ENCODE data around the gene ZDHHC16. TPM values are rescaled to one million over a fixed set of nuclear protein-coding genes. Genes with fewer than 3 reads are reported as not detected.

ZDHHC16 gene
- total RNA-seq, 2 experiments from 2014 or later = 20.7 to 26.5 TPM

DNA sequence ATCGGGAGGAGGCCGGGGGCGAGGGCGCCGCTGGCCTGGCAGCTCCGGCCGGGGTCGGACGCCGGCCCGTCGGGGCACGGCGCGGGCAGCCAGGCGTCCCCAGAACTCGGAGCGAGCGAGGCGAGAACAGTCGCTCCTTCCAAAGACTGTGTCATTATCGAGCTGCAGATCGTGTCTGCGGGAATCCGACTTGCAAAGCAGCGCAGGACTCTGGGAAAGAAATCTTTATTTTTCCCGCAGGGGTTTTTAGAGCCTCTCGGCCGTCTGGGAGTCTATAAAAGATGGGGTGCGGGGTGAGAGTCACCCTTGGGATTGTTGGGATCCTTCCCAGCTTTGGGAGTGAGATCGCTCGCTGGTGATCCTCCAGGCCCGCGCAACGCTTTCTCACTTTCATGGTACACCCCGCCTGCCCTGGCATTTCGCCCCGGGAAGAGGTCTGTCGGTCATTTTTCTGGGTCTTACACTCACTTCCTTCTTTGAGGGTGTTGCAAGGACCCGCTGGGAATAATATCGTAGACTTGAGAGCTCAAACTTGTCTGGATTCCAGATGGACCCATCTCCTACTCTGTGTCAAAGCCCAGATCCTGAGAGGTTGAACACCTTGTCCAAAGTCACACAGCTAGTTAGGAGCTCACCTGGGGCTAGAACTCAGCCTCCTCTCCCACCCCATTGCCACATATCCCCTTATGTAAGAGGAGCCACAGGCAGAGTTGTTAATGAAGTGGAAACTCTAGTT, 53.8 kb downstream of the ZDHHC16 start:
- peaks cover 31% of the 10 kb centered on the region for H3K4me1 Mint-ChIP-seq (ENCODE audit: low read depth)
- H3K9me3 Mint-ChIP-seq = no peaks in the 10 kb centered on the region
- DNase-seq = no peak
- H3K4me3 Mint-ChIP-seq = peak overlapping the region; percentile 46
- CTCF ChIA-PET = interaction anchor here (0.6 to 2.1 kb wide), 4 partner anchors 32 to 54 kb away, joined by 4 to 6 read pairs (median 4); no protein-coding TSS in a partner anchor
- intact Hi-C loops (cut with micrococcal nuclease) = loop anchor here (5.0 kb wide), 1 partner anchor 912 kb away; the partner anchor contains the start of gene TM9SF3
- peaks cover 4% of the 10 kb centered on the region for H3K36me3 Mint-ChIP-seq (ENCODE audit: low read depth)
- no peak overlapping the region for H3K27ac Mint-ChIP-seq
- peaks cover 21% of the 10 kb centered on the region for H3K27me3 Mint-ChIP-seq (ENCODE audit: low read depth)

DNA sequence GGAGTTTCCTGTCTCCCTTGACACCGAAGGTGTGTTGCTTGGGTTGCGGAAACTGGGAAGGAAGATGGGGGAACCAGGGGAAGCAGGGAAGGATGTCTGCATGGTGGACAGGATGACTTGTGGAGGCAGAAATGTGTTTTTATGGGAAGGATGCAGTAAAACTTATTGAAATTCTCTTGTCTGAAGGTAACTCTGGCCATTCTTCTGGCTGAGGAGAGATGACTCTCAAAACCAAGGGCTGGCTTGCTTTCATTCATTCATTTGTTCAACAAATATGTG, 54.3 kb downstream of the ZDHHC16 start:
- H3K4me3 Mint-ChIP-seq = no peak overlapping the region

DNA sequence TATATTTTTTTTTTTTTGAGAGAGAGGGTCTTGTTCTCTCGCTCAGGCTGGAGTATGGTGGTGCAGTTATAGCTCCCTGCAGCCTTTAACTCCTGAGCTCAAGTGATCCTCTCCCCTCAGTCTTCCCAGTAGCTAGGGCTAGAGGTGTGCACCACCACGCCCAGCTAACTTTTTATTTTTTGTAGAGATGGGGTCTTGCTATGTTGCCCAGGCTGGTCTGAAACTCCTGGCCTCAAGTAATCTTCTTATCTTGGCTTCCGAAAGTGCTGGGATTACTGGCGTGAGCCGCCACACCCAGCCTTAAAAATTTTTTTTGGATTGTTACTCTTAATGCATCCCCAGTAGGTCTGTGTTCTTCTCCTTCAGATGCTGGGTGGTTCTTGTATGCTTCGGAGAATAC, 56.9 kb downstream of the ZDHHC16 start:
- CTCF ChIA-PET = interaction anchor here (0.9 to 1.4 kb wide), 2 partner anchors 32 to 69 kb away, joined by 3 to 4 read pairs; no protein-coding TSS in a partner anchor

More for the DNA sequence above, 54.3 kb downstream of the ZDHHC16 start:
- Mint-ChIP-seq H3K27me3 (ENCODE audit: low read depth) (peaks cover 21% of the 10 kb centered on the region), H3K36me3 (ENCODE audit: low read depth) (peaks cover 4% of the 10 kb centered on the region), H3K9me3 (no peaks in the 10 kb centered on the region), H3K4me1 (ENCODE audit: low read depth) (peaks cover 26% of the 10 kb centered on the region), H3K27ac (no peak overlapping the region)
- DNase-seq = no peak
- intact Hi-C loops (cut with micrococcal nuclease) = no loop called here
- CTCF ChIA-PET = interaction anchor here (0.7 to 2.1 kb wide), 3 partner anchors 10 to 54 kb away, joined by 3 to 6 read pairs (median 4); no protein-coding TSS in a partner anchor

DNA sequence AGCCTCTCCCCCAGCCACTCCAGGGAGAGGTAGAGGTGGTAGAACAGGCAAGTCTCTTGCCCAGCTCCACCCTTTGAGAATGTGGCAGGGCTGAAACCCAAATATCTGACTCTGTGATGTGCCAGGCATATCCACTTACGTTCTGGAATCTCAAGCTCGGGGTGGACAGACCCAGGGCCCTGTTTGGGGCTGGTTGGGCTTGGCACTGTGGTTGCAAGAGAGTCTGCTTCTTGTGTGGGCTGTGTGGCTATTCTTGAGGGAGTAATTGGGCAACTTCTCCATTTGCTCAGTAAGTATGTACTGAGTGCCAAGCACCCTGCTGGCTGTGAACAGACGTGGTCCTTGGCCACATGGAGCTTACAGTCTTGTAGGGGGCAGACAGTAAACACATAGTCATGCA, 57.4 kb downstream of the ZDHHC16 start:
- no peak overlapping the region for H3K4me3 Mint-ChIP-seq
- no peaks in the 10 kb centered on the region for H3K36me3 Mint-ChIP-seq (ENCODE audit: low read depth)
- CTCF ChIA-PET = interaction anchor here (1.4 kb wide), 1 partner anchor 32 kb away, joined by 4 read pairs; no protein-coding TSS in a partner anchor
- H3K27me3 Mint-ChIP-seq (ENCODE audit: low read depth) = peaks cover 21% of the 10 kb centered on the region
- no peak for DNase-seq
- H3K4me1 Mint-ChIP-seq (ENCODE audit: low read depth) = peaks cover 4% of the 10 kb centered on the region
- H3K9me3 Mint-ChIP-seq = no peaks in the 10 kb centered on the region
- intact Hi-C loops (cut with micrococcal nuclease) = no loop called here
- H3K27ac Mint-ChIP-seq = no peak overlapping the region

More for the DNA sequence above, 56.9 kb downstream of the ZDHHC16 start:
- Mint-ChIP-seq H3K9me3 (no peaks in the 10 kb centered on the region), H3K27ac (no peak overlapping the region), H3K27me3 (ENCODE audit: low read depth) (peaks cover 21% of the 10 kb centered on the region), H3K4me1 (ENCODE audit: low read depth) (peaks cover 4% of the 10 kb centered on the region), H3K4me3 (no peak overlapping the region), H3K36me3 (ENCODE audit: low read depth) (peaks cover 1% of the 10 kb centered on the region)
- DNase-seq = no peak
- intact Hi-C loops (cut with micrococcal nuclease) = no loop called here

DNA sequence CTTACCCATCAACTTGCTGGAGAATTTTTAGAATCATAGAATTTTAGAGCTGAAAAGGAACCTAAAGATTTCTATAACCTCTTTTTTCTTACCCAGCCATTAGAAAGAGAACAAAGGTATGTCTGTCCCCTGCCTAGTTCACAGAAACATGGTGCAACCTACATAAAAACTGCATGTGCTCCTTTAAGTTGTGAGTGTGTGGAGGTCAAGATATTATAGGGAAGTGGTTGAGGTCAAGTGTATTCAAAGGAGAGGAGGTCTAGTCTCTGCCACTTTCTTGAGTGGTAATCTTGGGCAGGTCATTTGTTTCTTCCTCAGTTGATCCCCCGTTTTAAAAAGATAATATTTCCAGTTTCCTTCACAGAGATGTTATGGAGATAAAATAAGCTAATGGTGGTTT, 59.2 kb downstream of the ZDHHC16 start:
- Mint-ChIP-seq H3K4me3 (no peak overlapping the region), H3K36me3 (ENCODE audit: low read depth) (no peaks in the 10 kb centered on the region), H3K4me1 (ENCODE audit: low read depth) (no peaks in the 10 kb centered on the region), H3K27me3 (ENCODE audit: low read depth) (peaks cover 15% of the 10 kb centered on the region), H3K27ac (no peak overlapping the region), H3K9me3 (no peaks in the 10 kb centered on the region)
- intact Hi-C loops (cut with micrococcal nuclease) = no loop called here
- DNase-seq = no peak
- CTCF ChIA-PET = no interaction called here

DNA sequence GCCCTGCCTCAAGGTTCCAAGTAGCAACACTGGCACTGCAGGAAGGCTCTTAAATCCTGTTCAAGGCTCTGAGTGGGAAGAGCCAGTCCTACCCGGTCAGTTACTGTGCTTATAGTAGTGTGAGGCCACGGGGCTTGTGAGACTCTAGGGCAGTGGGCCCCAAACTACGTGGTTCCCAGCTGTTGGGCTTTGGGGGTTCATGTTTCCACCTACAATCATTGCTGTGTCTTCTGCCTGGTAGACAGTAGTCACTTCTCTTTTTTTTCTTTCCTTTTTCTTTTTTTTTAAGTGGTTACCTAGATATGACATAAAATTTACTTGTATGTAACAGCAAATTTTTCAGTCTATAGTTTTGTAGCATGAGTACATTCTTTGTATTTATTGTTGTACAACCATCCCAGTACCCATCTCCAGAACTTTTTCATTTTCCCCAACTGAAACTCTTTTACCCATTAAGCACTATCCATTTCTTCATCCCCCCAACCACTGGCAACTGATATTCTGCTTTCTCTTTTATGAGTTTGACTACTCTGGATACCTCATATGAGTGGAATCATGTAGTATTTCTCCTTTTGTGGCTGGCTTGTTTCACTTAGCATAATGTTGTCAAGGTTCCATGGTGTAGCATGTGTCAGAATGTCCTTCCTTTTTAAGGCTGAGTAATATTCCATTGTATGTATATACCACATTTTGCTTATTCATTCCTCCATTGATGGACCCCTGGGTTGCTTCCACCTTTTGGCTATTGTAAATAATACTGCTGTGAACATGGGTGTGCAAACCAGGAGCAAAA, 60.4 kb downstream of the ZDHHC16 start:
- no peaks in the 10 kb centered on the region for H3K9me3 Mint-ChIP-seq
- H3K27me3 Mint-ChIP-seq (ENCODE audit: low read depth) = peaks cover 5% of the 10 kb centered on the region
- no peak overlapping the region for H3K27ac Mint-ChIP-seq
- no peaks in the 10 kb centered on the region for H3K36me3 Mint-ChIP-seq (ENCODE audit: low read depth)
- CTCF ChIA-PET = no interaction called here
- no peaks in the 10 kb centered on the region for H3K4me1 Mint-ChIP-seq (ENCODE audit: low read depth)
- intact Hi-C loops (cut with micrococcal nuclease) = no loop called here
- DNase-seq = no peak
- H3K4me3 Mint-ChIP-seq = no peak overlapping the region

Other genes starting within 250 kb of the ZDHHC16 start
- gene ARHGAP19, start 153.5 kb upstream of the ZDHHC16 start, total RNA-seq = 10 to 100 TPM; 76.7 to 91.9 TPM
- gene FRAT1, start 126.9 kb upstream of the ZDHHC16 start, total RNA-seq = 1 to 10 TPM; 2.3 to 3.0 TPM
- gene FRAT2, start 111.4 kb upstream of the ZDHHC16 start, total RNA-seq = 1 to 10 TPM; 5.1 to 5.6 TPM
- 10 to 100 TPM; 51.0 to 55.2 TPM for gene RRP12, start 44.8 kb upstream of the ZDHHC16 start, total RNA-seq
- 1,000 to 10,000 TPM; 1,371 to 1,393 TPM for gene PGAM1, start 20.0 kb upstream of the ZDHHC16 start, total RNA-seq
- gene EXOSC1, start 169 bp upstream of the ZDHHC16 start, total RNA-seq = 10 to 100 TPM; 54.9 to 64.0 TPM
- 10 to 100 TPM; 95.0 to 95.6 TPM for gene MMS19, start 52.2 kb downstream of the ZDHHC16 start, total RNA-seq
- gene UBTD1, start 52.7 kb downstream of the ZDHHC16 start, total RNA-seq = 1 to 10 TPM in 1 of 2 experiments, under 1 TPM in 1; 0.86 to 1.3 TPM
- gene ANKRD2, start 126.6 kb downstream of the ZDHHC16 start, total RNA-seq = under 1 TPM in 1 of 2 experiments, not detected in 1; 0.26 TPM
- not detected for gene HOGA1, start 138.2 kb downstream of the ZDHHC16 start, total RNA-seq
- gene C10orf62, start 143.5 kb downstream of the ZDHHC16 start, total RNA-seq = not detected
- gene MORN4, start 187.3 kb downstream of the ZDHHC16 start, total RNA-seq = 10 to 100 TPM; 10.7 TPM
- 1 to 10 TPM; 8.9 to 9.4 TPM for gene PI4K2A, start 194.5 kb downstream of the ZDHHC16 start, total RNA-seq
- 1 to 10 TPM; 1.5 to 1.9 TPM for gene AVPI1, start 241.1 kb downstream of the ZDHHC16 start, total RNA-seq